ENCODE measurements around the gene SND1.

SND1 gene

GRCh38 chr7:127683776-127684681 is 32.0 kb downstream of the SND1 start:
- Mint-ChIP-seq H3K9me3 (peaks cover 14% of the 10 kb centered on the region), H3K36me3 (ENCODE audit: low read depth) (peaks cover 36% of the 10 kb centered on the region), H3K27ac (peak overlapping the region; percentile 38), H3K27me3 (ENCODE audit: low read depth) (no peaks in the 10 kb centered on the region), H3K4me1 (ENCODE audit: low read depth) (peaks cover 26% of the 10 kb centered on the region), H3K4me3 (no peak overlapping the region)
- DNase-seq (ENCODE audit: low spot score) = no peak

- Mint-ChIP-seq H3K9me3 (no peaks in the 10 kb centered on the region), H3K4me3 (no peak overlapping the region), H3K36me3 (ENCODE audit: low read depth) (peaks cover 41% of the 10 kb centered on the region), H3K4me1 (ENCODE audit: low read depth) (peaks cover 12% of the 10 kb centered on the region), H3K27me3 (ENCODE audit: low read depth) (no peaks in the 10 kb centered on the region), H3K27ac (no peak overlapping the region)
- no peak for DNase-seq (ENCODE audit: low spot score)
Observed at GRCh38 chr7:127689194-127689772, 37.3 kb downstream of the SND1 start.

GRCh38 chr7:127690337-127690736 is 38.3 kb downstream of the SND1 start:
- H3K9me3 Mint-ChIP-seq = no peaks in the 10 kb centered on the region
- no peak overlapping the region for H3K27ac Mint-ChIP-seq
- DNase-seq (ENCODE audit: low spot score) = no peak
- H3K36me3 Mint-ChIP-seq (ENCODE audit: low read depth) = peaks cover 50% of the 10 kb centered on the region
- peaks cover 7% of the 10 kb centered on the region for H3K4me1 Mint-ChIP-seq (ENCODE audit: low read depth)
- H3K27me3 Mint-ChIP-seq (ENCODE audit: low read depth) = no peaks in the 10 kb centered on the region
- no peak overlapping the region for H3K4me3 Mint-ChIP-seq

- Mint-ChIP-seq H3K27me3 (ENCODE audit: low read depth) (no peaks in the 10 kb centered on the region), H3K9me3 (no peaks in the 10 kb centered on the region), H3K36me3 (ENCODE audit: low read depth) (peaks cover 55% of the 10 kb centered on the region), H3K4me1 (ENCODE audit: low read depth) (peaks cover 2% of the 10 kb centered on the region), H3K27ac (no peak overlapping the region), H3K4me3 (no peak overlapping the region)
- DNase-seq (ENCODE audit: low spot score) = no peak
Observed at GRCh38 chr7:127690806-127691205, 38.8 kb downstream of the SND1 start.

DNA sequence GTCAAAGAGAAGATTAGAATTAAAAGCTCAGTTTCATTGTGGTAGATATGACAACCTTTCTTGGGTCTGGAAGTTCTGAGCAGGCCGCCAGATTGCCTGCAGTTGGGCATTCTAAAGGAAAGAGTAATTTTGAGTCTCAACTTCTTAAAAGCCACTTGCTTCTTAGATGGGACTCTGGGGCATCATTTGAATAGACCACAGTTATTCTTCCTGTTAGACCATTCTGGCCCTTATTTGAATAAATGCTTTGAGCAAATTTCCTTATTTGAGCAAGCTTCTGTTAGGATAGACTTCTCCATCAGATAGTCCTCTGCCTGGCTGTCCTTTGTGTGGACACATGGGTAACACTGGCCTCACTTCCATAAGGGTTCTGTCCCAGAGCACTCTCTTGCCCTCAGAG is 40.2 kb downstream of the SND1 start:
- Mint-ChIP-seq H3K36me3 (ENCODE audit: low read depth) (peaks cover 55% of the 10 kb centered on the region), H3K4me1 (ENCODE audit: low read depth) (peaks cover 2% of the 10 kb centered on the region), H3K27me3 (ENCODE audit: low read depth) (no peaks in the 10 kb centered on the region), H3K9me3 (no peaks in the 10 kb centered on the region), H3K4me3 (no peak overlapping the region), H3K27ac (no peak overlapping the region)
- DNase-seq (ENCODE audit: low spot score) = no peak

DNA sequence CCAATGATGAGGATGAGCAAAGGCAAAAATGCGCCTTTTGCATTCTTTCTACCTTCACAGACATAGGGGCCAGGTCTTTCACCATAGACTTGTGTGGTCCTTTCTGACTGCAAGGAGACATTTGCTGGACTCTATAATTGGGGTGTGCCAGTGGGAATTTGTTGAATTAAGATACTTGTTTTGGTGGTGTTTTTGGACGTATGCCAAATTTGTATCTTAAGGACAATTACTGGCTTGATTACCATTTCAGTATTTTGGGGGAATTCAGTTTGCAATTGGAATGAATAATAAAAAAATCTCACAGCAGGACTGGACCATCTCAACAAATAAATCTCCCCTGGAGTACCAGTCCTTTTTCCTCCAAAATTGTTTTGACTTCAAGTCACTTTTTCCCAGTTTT is 47.9 kb downstream of the SND1 start:
- DNase-seq (ENCODE audit: low spot score) = no peak
- Mint-ChIP-seq H3K4me3 (no peak overlapping the region), H3K27me3 (ENCODE audit: low read depth) (no peaks in the 10 kb centered on the region), H3K36me3 (ENCODE audit: low read depth) (peaks cover 73% of the 10 kb centered on the region), H3K9me3 (no peaks in the 10 kb centered on the region), H3K27ac (no peak overlapping the region), H3K4me1 (ENCODE audit: low read depth) (no peaks in the 10 kb centered on the region)

DNA sequence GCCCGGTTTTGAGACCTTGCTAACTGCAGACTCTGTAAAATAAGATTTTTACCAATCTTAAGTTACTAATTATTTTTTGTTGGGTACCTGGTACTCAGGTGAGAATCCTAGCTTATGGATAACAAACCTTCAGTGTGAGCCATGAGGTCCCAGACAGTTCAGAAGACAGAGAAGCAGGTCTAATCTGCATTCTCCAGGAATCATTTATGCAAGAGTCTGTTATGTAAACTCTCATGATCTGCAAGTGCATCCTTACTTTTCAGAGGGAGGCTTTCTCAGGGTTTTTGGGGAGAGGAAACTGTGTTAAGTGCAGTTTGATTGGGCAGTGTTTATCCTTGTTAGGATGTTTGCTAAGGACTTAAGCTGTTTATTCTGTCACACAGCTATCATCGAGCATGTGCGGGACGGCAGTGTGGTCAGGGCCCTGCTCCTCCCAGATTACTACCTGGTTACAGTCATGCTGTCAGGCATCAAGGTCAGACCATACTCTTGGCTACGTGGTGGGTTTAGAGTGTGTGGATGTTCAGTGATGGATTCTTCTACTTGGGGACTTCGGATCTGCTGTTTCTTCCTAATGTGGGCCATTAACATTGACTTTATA is 50.2 kb downstream of the SND1 start:
- Mint-ChIP-seq H3K27ac (no peak overlapping the region), H3K36me3 (ENCODE audit: low read depth) (peaks cover 70% of the 10 kb centered on the region)

GRCh38 chr7:127702938-127703337 is 50.9 kb downstream of the SND1 start:
- H3K36me3 Mint-ChIP-seq (ENCODE audit: low read depth) = peaks cover 69% of the 10 kb centered on the region
- no peak overlapping the region for H3K4me3 Mint-ChIP-seq
- H3K4me1 Mint-ChIP-seq (ENCODE audit: low read depth) = no peaks in the 10 kb centered on the region
- H3K27me3 Mint-ChIP-seq (ENCODE audit: low read depth) = no peaks in the 10 kb centered on the region
- DNase-seq (ENCODE audit: low spot score) = no peak
- H3K9me3 Mint-ChIP-seq = no peaks in the 10 kb centered on the region
- no peak overlapping the region for H3K27ac Mint-ChIP-seq

More for the DNA sequence above, 50.2 kb downstream of the SND1 start:
- Mint-ChIP-seq H3K27me3 (ENCODE audit: low read depth) (no peaks in the 10 kb centered on the region), H3K4me3 (no peak overlapping the region), H3K4me1 (ENCODE audit: low read depth) (no peaks in the 10 kb centered on the region), H3K9me3 (no peaks in the 10 kb centered on the region)
- no peak for DNase-seq (ENCODE audit: low spot score)

DNA sequence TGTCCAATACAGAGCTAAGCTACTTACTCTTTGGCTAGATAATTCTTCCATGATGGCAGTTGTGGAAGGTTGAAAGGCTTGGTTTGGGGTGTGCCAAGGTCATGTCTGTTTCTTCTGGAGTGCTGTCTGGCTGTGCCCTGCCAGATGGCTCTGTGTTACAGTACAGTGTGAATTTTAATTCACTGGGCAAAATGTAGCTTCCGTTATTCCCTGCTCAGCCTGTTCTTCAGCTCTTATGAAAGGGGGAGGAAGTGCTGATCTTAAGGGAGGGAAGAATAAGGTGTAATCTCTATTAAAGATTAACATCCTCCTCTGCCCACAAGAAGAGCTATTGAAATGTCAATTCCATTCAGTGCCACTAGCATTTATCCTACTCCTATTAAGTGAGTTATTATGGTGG is 52.2 kb downstream of the SND1 start:
- Mint-ChIP-seq H3K27me3 (ENCODE audit: low read depth) (no peaks in the 10 kb centered on the region), H3K36me3 (ENCODE audit: low read depth) (peaks cover 69% of the 10 kb centered on the region)

GRCh38 chr7:127705461-127705959 is 53.5 kb downstream of the SND1 start:
- no peak for DNase-seq (ENCODE audit: low spot score)
- no peak overlapping the region for H3K4me3 Mint-ChIP-seq
- H3K27ac Mint-ChIP-seq = no peak overlapping the region
- peaks cover 70% of the 10 kb centered on the region for H3K36me3 Mint-ChIP-seq (ENCODE audit: low read depth)
- peaks cover 3% of the 10 kb centered on the region for H3K4me1 Mint-ChIP-seq (ENCODE audit: low read depth)
- peaks cover 6% of the 10 kb centered on the region for H3K9me3 Mint-ChIP-seq
- H3K27me3 Mint-ChIP-seq (ENCODE audit: low read depth) = no peaks in the 10 kb centered on the region

More for the DNA sequence above, 52.2 kb downstream of the SND1 start:
- DNase-seq (ENCODE audit: low spot score) = no peak
- no peaks in the 10 kb centered on the region for H3K9me3 Mint-ChIP-seq
- no peak overlapping the region for H3K27ac Mint-ChIP-seq
- peaks cover 3% of the 10 kb centered on the region for H3K4me1 Mint-ChIP-seq (ENCODE audit: low read depth)
- no peak overlapping the region for H3K4me3 Mint-ChIP-seq

GRCh38 chr7:127706766-127707165 is 54.8 kb downstream of the SND1 start:
- H3K27ac Mint-ChIP-seq = no peak overlapping the region
- no peak overlapping the region for H3K4me3 Mint-ChIP-seq
- peaks cover 17% of the 10 kb centered on the region for H3K9me3 Mint-ChIP-seq
- H3K4me1 Mint-ChIP-seq (ENCODE audit: low read depth) = peaks cover 3% of the 10 kb centered on the region
- no peak for DNase-seq (ENCODE audit: low spot score)
- H3K27me3 Mint-ChIP-seq (ENCODE audit: low read depth) = no peaks in the 10 kb centered on the region
- H3K36me3 Mint-ChIP-seq (ENCODE audit: low read depth) = peaks cover 72% of the 10 kb centered on the region

DNA sequence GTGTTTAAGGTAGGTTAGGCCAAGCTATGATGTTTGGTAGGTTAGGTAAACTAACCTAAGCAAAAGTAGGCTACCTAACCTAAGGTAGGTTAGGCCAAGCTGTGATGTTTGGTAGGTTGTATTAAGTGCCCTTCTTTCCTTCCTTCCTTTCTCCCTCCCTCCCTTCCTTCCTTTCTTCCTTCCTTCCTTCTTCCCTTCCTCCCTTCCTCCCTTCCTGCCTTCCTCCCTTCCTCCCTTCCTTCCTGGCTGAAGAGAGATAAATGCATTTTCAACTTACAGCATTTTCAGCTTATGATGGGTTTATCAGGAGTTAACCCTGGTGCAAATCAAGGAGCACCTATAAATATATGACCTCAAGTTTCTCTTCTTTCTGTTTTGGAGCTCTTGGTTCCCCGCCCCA is 56.2 kb downstream of the SND1 start:
- no peaks in the 10 kb centered on the region for H3K27me3 Mint-ChIP-seq (ENCODE audit: low read depth)
- no peak for DNase-seq (ENCODE audit: low spot score)
- H3K9me3 Mint-ChIP-seq = peaks cover 23% of the 10 kb centered on the region
- H3K4me3 Mint-ChIP-seq = no peak overlapping the region
- H3K36me3 Mint-ChIP-seq (ENCODE audit: low read depth) = peaks cover 75% of the 10 kb centered on the region
- peaks cover 8% of the 10 kb centered on the region for H3K4me1 Mint-ChIP-seq (ENCODE audit: low read depth)
- no peak overlapping the region for H3K27ac Mint-ChIP-seq

GRCh38 chr7:127708788-127709187 is 56.8 kb downstream of the SND1 start:
- Mint-ChIP-seq H3K27ac (no peak overlapping the region), H3K36me3 (ENCODE audit: low read depth) (peaks cover 72% of the 10 kb centered on the region), H3K9me3 (peaks cover 23% of the 10 kb centered on the region), H3K27me3 (ENCODE audit: low read depth) (no peaks in the 10 kb centered on the region), H3K4me1 (ENCODE audit: low read depth) (peaks cover 8% of the 10 kb centered on the region), H3K4me3 (no peak overlapping the region)
- DNase-seq (ENCODE audit: low spot score) = peak; percentile 51

GRCh38 chr7:127710635-127711034 is 58.6 kb downstream of the SND1 start:
- Mint-ChIP-seq H3K9me3 (peaks cover 23% of the 10 kb centered on the region), H3K27me3 (ENCODE audit: low read depth) (no peaks in the 10 kb centered on the region)
- no peak for DNase-seq (ENCODE audit: low spot score)

More at GRCh38 chr7:127710635-127711034, 58.6 kb downstream of the SND1 start:
- H3K4me1 Mint-ChIP-seq (ENCODE audit: low read depth) = peaks cover 8% of the 10 kb centered on the region
- no peak overlapping the region for H3K4me3 Mint-ChIP-seq
- peaks cover 82% of the 10 kb centered on the region for H3K36me3 Mint-ChIP-seq (ENCODE audit: low read depth)
- no peak overlapping the region for H3K27ac Mint-ChIP-seq
